GM18520 (cell line): ENCODE results near the gene PPP1CC.

Experiments used
- ATAC-seq: cut with Tn5 transposase; IDR thresholded peaks from one replicate; pipeline ENCODE4 v1.9.1; 2021; ENCODE audit not compliant: unreplicated experiment

PPP1CC gene

GRCh38 chr12:110689281-110690126 is 53.2 kb downstream of the PPP1CC start:
- no peak for ATAC-seq

GRCh38 chr12:110688446-110689280 is 54.0 kb downstream of the PPP1CC start, which contains the start of gene HVCN1:
TSS of gene HVCN1 (minus strand) at chr12:110689115. CDS start at chr12:110683245, 5,870 bp downstream.
- ATAC-seq: no peak

- ATAC-seq: no peak
Measured at GRCh38 chr12:110687396-110688169, 55.1 kb downstream of the PPP1CC start.

- ATAC-seq: no peak
Measured at GRCh38 chr12:110686294-110686903, 56.3 kb downstream of the PPP1CC start.

GRCh38 chr12:110684312-110684836 is 58.3 kb downstream of the PPP1CC start:
- no peak for ATAC-seq

- no peak for ATAC-seq
Measured at GRCh38 chr12:110683888-110684287, 58.8 kb downstream of the PPP1CC start.

- no peak for ATAC-seq
Measured at GRCh38 chr12:110680032-110680431, 62.7 kb downstream of the PPP1CC start.

GRCh38 chr12:110679201-110679600 is 63.5 kb downstream of the PPP1CC start:
- ATAC-seq: no peak

- ATAC-seq: no peak
Measured at GRCh38 chr12:110677982-110678381, 64.7 kb downstream of the PPP1CC start.

GRCh38 chr12:110677206-110677911 is 65.3 kb downstream of the PPP1CC start:
- peak; percentile 63 for ATAC-seq

GRCh38 chr12:110676171-110676570 is 66.5 kb downstream of the PPP1CC start:
- ATAC-seq: no peak

- ATAC-seq: no peak
Measured at GRCh38 chr12:110670161-110670701, 72.5 kb downstream of the PPP1CC start.
